Heart left ventricle (tissue), 13 donors: ENCODE results near the gene DNAH3.

Experiments
- CTCF ChIP-seq, 12 donors: fragments of 200-600 bp; sonication (generic) in 4 of 12; IDR thresholded peaks; one replicate each; pipeline versions ENCODE4 v1.5.0 to v1.8.0; 2018 to 2022; ENCODE audit warnings: antibody characterized with exemption in 12 of 12, mild to moderate bottlenecking in 5 of 12
- POLR2A ChIP-seq, 2 donors: fragments of 450-650 bp; IDR thresholded peaks; one replicate each; pipeline ENCODE4 v1.6.1; 2017; ENCODE audit warnings: antibody characterized with exemption in 2 of 2, mild to moderate bottlenecking in 2 of 2, moderate library complexity in 2 of 2
- donor health status: ischemic (EF 13 %, LVEDD 7.1; RV severe dilation, severe dysfunction).
- donor health status: DM: no; HTN: yes; CAD: no.
- donor health status: DM: no; HTN: no; CAD: no.
- donor health status: ischemic (EF 25% LVEDD 6.9; RV normal size, moderate dysfunction).
- donor health status: ischemic (EF 25% LVEDD 5.7; RV mildly dilated, moderate dysfunction).
- donor health status: ischemic (EF 35%, LVEDD 5.7; RV mildly dilated, moderate dysfunction).
- donor health status: nonischemic (EF 11% LVEDD 7.7; RV severe dilation, severe dysfunction).
- donor health status: DM: yes; HTN: yes; CAD: no.
- donor health status: PGD.
- donor health status: ischemic (EF 29% LVEDD 5.4; RV normal size, mild dysfunction).
- donor health status: nonischemic (EF 23%, LVEDD 6.1; RV moderate dilation, normal function).

GRCh38 chr16:21075252-21075651, 75.4 kb downstream of the DNAH3 start:
- TF ChIP-seq CTCF (IDR thresholded peaks at IDR 0.05) = no peak
- TF ChIP-seq POLR2A (IDR thresholded peaks at IDR 0.05) = no peak
